GM19324 (cell line): ENCODE results near the gene EXOC6B.

ENCODE experiments used
- ATAC-seq: cut with Tn5 transposase; IDR thresholded peaks from one replicate; pipeline ENCODE4 v1.9.1; 2021; ENCODE audit warnings: mild to moderate bottlenecking, moderate library complexity; ENCODE audit not compliant: unreplicated experiment, low FRiP score

EXOC6B gene

GRCh38 chr2:72155737-72156136, 670.1 kb downstream of the EXOC6B start:
- no peak for ATAC-seq

- ATAC-seq, result no peak
Measured at GRCh38 chr2:72155151-72155550, 670.7 kb downstream of the EXOC6B start.

- no peak for ATAC-seq
Measured at GRCh38 chr2:72154386-72154975, 671.4 kb downstream of the EXOC6B start.

- no peak for ATAC-seq
Measured at GRCh38 chr2:72153924-72154323, 671.9 kb downstream of the EXOC6B start.

GRCh38 chr2:72153026-72153791, 672.6 kb downstream of the EXOC6B start:
- ATAC-seq, result no peak

- ATAC-seq, result no peak
Measured at GRCh38 chr2:72150861-72151356, 674.9 kb downstream of the EXOC6B start.

GRCh38 chr2:72150157-72150860, 675.5 kb downstream of the EXOC6B start:
- ATAC-seq, result no peak

GRCh38 chr2:72149556-72150156, 676.2 kb downstream of the EXOC6B start:
- no peak for ATAC-seq

GRCh38 chr2:72148837-72149555, 676.8 kb downstream of the EXOC6B start:
- no peak for ATAC-seq

- no peak for ATAC-seq
Measured at GRCh38 chr2:72148003-72148836, 677.6 kb downstream of the EXOC6B start.

- ATAC-seq, result no peak
Measured at GRCh38 chr2:72147303-72147971, 678.4 kb downstream of the EXOC6B start, which contains the start of gene CYP26B1. TSS of gene CYP26B1 (minus strand) at chr2:72147862. CDS start at chr2:72147834, 28 bp downstream.

GRCh38 chr2:72146347-72147302, 679.2 kb downstream of the EXOC6B start:
- ATAC-seq, result no peak

GRCh38 chr2:72145658-72146329, 680.0 kb downstream of the EXOC6B start:
- ATAC-seq, result no peak

- ATAC-seq, result no peak
Measured at GRCh38 chr2:72145289-72145657, 680.6 kb downstream of the EXOC6B start.

- no peak for ATAC-seq
Measured at GRCh38 chr2:72144632-72145288, 681.1 kb downstream of the EXOC6B start.

- no peak for ATAC-seq
Measured at GRCh38 chr2:72144274-72144631, 681.6 kb downstream of the EXOC6B start.
